Stimulated activated effector memory CD8-positive, alpha-beta T cell treated with anti-CD3 and anti-CD28 coated beads, Interleukin-12 subunit alpha, Interleukin-12 subunit beta, amount 100 ng/mL, for 72 hours (primary cell): Measurements from ENCODE around the gene PTPRE.

Source experiments
- ATAC-seq: fragments of 150-1000 bp; cut with Tn5 transposase; 2 replicates; pipeline ENCODE4 v1.10.0; 2021
- DNase-seq, 2 donors: peaks; one replicate each; pipeline ENCODE4 v3.0.0; 2021 to 2022; ENCODE audit warnings: low spot score in 2 of 2
- H3K27ac Mint-ChIP-seq: one replicate; pipeline ENCODE4 v1.8.0; 2022; ENCODE audit warnings: mild to moderate bottlenecking, mixed read lengths
- H3K36me3 Mint-ChIP-seq: one replicate; pipeline ENCODE4 v1.8.0; 2022; ENCODE audit warnings: mild to moderate bottlenecking, mixed read lengths
- H3K4me1 Mint-ChIP-seq: one replicate; pipeline ENCODE4 v1.8.0; 2022; ENCODE audit warnings: mixed read lengths
- H3K4me3 Mint-ChIP-seq: one replicate; pipeline ENCODE4 v1.8.0; 2022; ENCODE audit warnings: mild to moderate bottlenecking, mixed read lengths
- H3K9me3 Mint-ChIP-seq: one replicate; pipeline ENCODE4 v1.8.0; 2022; ENCODE audit warnings: mixed read lengths

PTPRE gene

GRCh38 chr10:127890832-127891334, 16.0 kb upstream of the PTPRE start:
- Mint-ChIP-seq H3K4me1 (no peaks in the 10 kb centered on the region), H3K9me3 (no peaks in the 10 kb centered on the region), H3K4me3 (no peak overlapping the region), H3K36me3 (no peaks in the 10 kb centered on the region), H3K27ac (no peak overlapping the region)
- DNase-seq (no peak), ATAC-seq (no peak)

- no peaks in the 10 kb centered on the region for H3K36me3 Mint-ChIP-seq
- ATAC-seq: no peak
- H3K4me3 Mint-ChIP-seq: no peak within 1 kb of the TSS
Measured at GRCh38 chr10:127892743-127893142, 14.2 kb upstream of the PTPRE start, which contains the start of gene CLRN3. TSS of gene CLRN3 (minus strand) at chr10:127892941. CDS start at chr10:127892784, 157 bp downstream.

GRCh38 chr10:127894146-127894545, 12.8 kb upstream of the PTPRE start:
- ATAC-seq (no peak), DNase-seq (no peak)
- Mint-ChIP-seq H3K27ac (no peak overlapping the region), H3K4me3 (no peak overlapping the region), H3K4me1 (no peaks in the 10 kb centered on the region), H3K9me3 (no peaks in the 10 kb centered on the region), H3K36me3 (no peaks in the 10 kb centered on the region)

More at GRCh38 chr10:127892743-127893142, 14.2 kb upstream of the PTPRE start, which contains the start of gene CLRN3:
- Mint-ChIP-seq H3K4me1 (no peaks in the 10 kb centered on the region), H3K27ac (no peak within 1 kb of the TSS), H3K9me3 (no peaks in the 10 kb centered on the region)
- no peak for DNase-seq

- no peaks in the 10 kb centered on the region for H3K4me1 Mint-ChIP-seq
- H3K9me3 Mint-ChIP-seq: no peaks in the 10 kb centered on the region
- no peak overlapping the region for H3K4me3 Mint-ChIP-seq
- no peak overlapping the region for H3K27ac Mint-ChIP-seq
- no peaks in the 10 kb centered on the region for H3K36me3 Mint-ChIP-seq
- ATAC-seq: no peak
- DNase-seq: no peak
Measured at GRCh38 chr10:127896590-127896989, 10.3 kb upstream of the PTPRE start.

- Mint-ChIP-seq H3K27ac (no peak overlapping the region), H3K9me3 (no peaks in the 10 kb centered on the region), H3K4me3 (no peak overlapping the region), H3K4me1 (no peaks in the 10 kb centered on the region), H3K36me3 (no peaks in the 10 kb centered on the region)
- DNase-seq (no peak), ATAC-seq (no peak)
Measured at GRCh38 chr10:127897177-127897576, 9.7 kb upstream of the PTPRE start.

- Mint-ChIP-seq H3K9me3 (no peaks in the 10 kb centered on the region), H3K36me3 (no peaks in the 10 kb centered on the region), H3K4me1 (no peaks in the 10 kb centered on the region), H3K27ac (no peak overlapping the region), H3K4me3 (no peak overlapping the region)
- DNase-seq (no peak), ATAC-seq (peak; percentile 64)
Measured at GRCh38 chr10:127899766-127900387, 7.0 kb upstream of the PTPRE start.

GRCh38 chr10:127903789-127904188, 3.1 kb upstream of the PTPRE start:
- Mint-ChIP-seq H3K36me3 (no peaks in the 10 kb centered on the region), H3K4me3 (no peak overlapping the region), H3K4me1 (peaks cover 6% of the 10 kb centered on the region), H3K27ac (no peak overlapping the region), H3K9me3 (no peaks in the 10 kb centered on the region)
- DNase-seq (no peak), ATAC-seq (no peak)

- no peaks in the 10 kb centered on the region for H3K9me3 Mint-ChIP-seq
- H3K27ac Mint-ChIP-seq: no peak overlapping the region
- no peak overlapping the region for H3K4me3 Mint-ChIP-seq
- H3K4me1 Mint-ChIP-seq: peaks cover 6% of the 10 kb centered on the region
- peak in 1 of 2 donors; percentile 46 for DNase-seq
- ATAC-seq: no peak
- H3K36me3 Mint-ChIP-seq: no peaks in the 10 kb centered on the region
Measured at GRCh38 chr10:127904311-127905000, 2.4 kb upstream of the PTPRE start.

GRCh38 chr10:127905001-127905847, 1.7 kb upstream of the PTPRE start:
- Mint-ChIP-seq H3K9me3 (no peaks in the 10 kb centered on the region), H3K27ac (peak overlapping the region; percentile 38), H3K4me1 (peaks cover 6% of the 10 kb centered on the region), H3K4me3 (peak overlapping the region; percentile 21), H3K36me3 (no peaks in the 10 kb centered on the region)
- DNase-seq (peak in 1 of 2 donors; percentile 39), ATAC-seq (no peak)

- Mint-ChIP-seq H3K4me3 (peak overlapping the region; percentile 21), H3K9me3 (no peaks in the 10 kb centered on the region), H3K27ac (peak overlapping the region; percentile 38), H3K36me3 (no peaks in the 10 kb centered on the region), H3K4me1 (peaks cover 6% of the 10 kb centered on the region)
- no peak for ATAC-seq
- peak in 1 of 2 donors; percentile 44 for DNase-seq
Measured at GRCh38 chr10:127905848-127906261, 1.0 kb upstream of the PTPRE start.

- Mint-ChIP-seq H3K27ac (no peak overlapping the region), H3K4me3 (peak overlapping the region; percentile 16), H3K9me3 (no peaks in the 10 kb centered on the region), H3K4me1 (peaks cover 6% of the 10 kb centered on the region), H3K36me3 (no peaks in the 10 kb centered on the region)
- ATAC-seq (peak; percentile 39), DNase-seq (peak in 1 of 2 donors; percentile 50)
Measured at GRCh38 chr10:127907411-127908105, 655 bp downstream of the PTPRE start.

GRCh38 chr10:127908106-127908958, 1.4 kb downstream of the PTPRE start:
- H3K9me3 Mint-ChIP-seq: no peaks in the 10 kb centered on the region
- no peaks in the 10 kb centered on the region for H3K36me3 Mint-ChIP-seq
- no peak for DNase-seq
- ATAC-seq: no peak
- H3K4me3 Mint-ChIP-seq: peak overlapping the region; percentile 16
- peaks cover 6% of the 10 kb centered on the region for H3K4me1 Mint-ChIP-seq
- no peak overlapping the region for H3K27ac Mint-ChIP-seq

GRCh38 chr10:127908959-127909267, 2.0 kb downstream of the PTPRE start:
- no peak for DNase-seq
- Mint-ChIP-seq H3K4me1 (peaks cover 6% of the 10 kb centered on the region), H3K4me3 (no peak overlapping the region), H3K9me3 (no peaks in the 10 kb centered on the region), H3K36me3 (no peaks in the 10 kb centered on the region), H3K27ac (no peak overlapping the region)
- no peak for ATAC-seq

GRCh38 chr10:127909716-127910463, 3.0 kb downstream of the PTPRE start:
- no peak overlapping the region for H3K4me3 Mint-ChIP-seq
- peaks cover 6% of the 10 kb centered on the region for H3K4me1 Mint-ChIP-seq
- ATAC-seq: no peak
- no peaks in the 10 kb centered on the region for H3K36me3 Mint-ChIP-seq
- H3K9me3 Mint-ChIP-seq: no peaks in the 10 kb centered on the region
- peak in 1 of 2 donors; percentile 44 for DNase-seq
- H3K27ac Mint-ChIP-seq: no peak overlapping the region
